T follicular helper cell (primary cell): ENCODE measurements around the gene PTRH2.

Experiments used
- DNase-seq: peaks from one replicate; pipeline ENCODE4 v3.0.0-alpha.2; 2020; ENCODE audit warnings: low read depth

The PTRH2 gene

DNA sequence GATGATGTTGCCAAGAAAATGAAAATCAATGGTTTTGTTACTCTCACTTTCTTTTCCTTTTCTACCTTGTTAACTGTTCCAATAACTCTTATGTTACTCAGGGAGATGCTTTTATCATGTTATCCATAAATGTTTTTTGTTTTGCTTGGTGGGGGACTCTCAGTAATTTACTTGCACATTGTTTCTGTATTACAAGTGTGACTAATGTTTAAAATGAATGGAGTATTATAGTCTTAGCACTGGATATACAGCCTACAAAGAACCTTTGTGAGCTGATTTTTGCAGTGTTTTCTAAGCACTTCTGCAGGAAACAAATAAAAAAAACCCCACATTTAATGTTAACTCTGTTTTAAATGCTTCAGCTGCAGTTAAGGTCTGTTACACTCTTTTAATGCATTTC lies 12.3 kb upstream of the PTRH2 start:
- no peak for DNase-seq

DNA sequence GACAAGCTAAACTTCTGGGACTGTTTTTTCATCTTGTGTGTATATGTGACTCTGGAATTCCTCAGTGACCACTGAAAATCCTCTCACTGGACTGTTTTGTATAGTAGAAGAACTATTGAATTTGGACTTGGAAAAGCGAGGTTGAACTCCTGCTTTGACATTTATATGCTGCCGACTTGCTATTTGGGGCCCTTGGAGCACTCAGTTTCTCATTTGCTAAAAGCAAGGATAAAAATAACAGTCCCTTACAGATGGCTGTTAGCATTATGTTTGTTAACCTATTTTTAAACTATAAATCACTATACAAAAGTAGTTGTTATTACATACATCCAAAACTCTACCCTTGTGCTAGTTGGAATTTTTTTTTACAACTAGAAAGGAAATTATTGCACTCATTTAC lies 9.2 kb upstream of the PTRH2 start:
- DNase-seq: no peak

DNA sequence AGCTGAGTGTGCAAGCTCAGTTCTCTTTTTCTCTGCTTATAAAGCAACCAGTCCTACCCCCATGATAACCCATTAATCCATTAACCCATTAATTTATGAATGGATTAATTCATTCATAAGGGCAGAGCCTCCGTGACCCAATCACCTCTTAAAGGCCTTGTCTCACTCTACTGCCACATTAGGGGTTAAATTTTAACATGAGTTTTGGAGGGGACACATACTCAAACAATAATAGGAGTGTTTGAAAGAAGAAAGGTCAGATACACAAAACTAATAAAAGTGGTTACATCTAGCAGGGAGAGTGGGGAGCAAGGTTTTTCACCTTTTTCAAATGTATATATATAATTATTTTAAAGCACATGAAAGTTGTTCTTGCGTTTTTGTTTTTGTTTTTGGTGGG lies 7.0 kb upstream of the PTRH2 start:
- no peak for DNase-seq

DNA sequence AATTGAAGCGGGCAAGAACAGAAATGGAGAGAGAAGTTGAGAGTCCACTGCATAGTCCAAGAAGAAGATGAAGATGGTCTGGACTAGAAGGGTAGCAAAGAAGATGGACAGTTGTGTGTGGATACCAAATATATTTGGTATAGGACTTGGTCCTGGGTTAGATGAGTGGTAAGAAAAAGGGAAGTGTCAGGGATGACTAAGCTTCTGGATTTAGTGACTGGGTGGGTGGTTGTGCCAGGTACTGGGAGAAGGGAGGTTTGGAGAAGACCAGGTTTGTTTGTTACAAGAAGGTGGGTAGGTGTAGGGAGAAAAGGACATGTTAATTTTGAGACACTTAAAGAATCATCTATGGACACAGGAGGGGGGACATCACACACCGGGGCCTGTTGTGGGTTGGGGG lies 5.6 kb upstream of the PTRH2 start:
- DNase-seq: no peak

DNA sequence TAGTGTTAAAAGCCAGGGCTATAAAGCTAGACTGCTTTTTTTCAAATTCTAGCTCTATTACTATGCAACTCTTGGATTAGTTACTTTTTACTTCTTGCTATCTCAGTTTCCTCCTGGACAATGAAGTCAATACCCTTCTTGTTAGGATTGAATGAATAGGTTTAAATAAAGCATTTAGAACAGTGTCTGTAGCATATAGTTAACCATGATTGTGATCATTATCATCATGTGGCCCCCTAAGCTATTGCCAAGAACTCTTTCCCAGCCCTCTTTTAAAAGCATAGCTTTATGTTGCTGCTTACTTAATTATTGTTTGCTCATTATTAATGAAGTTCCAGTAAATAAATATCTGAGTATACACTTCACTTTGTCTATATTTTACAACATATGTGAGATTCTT lies 4.7 kb upstream of the PTRH2 start:
- no peak for DNase-seq

DNA sequence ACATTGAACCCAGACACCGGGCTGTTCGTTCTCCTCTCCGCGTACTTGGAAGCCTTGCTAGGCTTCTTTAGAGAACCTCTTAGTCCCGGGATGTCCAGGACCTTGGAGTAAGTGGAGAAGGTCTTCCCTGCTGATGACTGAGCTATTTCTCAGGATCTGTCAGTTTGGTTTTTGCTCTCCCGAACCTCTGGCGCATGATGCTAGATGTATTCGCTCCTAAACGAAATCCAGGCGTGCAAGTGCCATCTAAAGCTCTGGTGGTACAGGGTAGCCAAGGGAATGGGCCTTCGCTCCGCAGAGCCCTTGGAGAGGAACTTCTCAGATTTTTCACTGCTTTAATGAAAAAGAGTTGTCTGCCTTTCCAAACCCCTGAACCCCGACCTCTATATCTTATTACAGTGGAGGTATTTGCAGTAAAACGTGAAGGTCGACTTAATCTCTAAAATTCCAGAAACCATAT lies 771 bp upstream of the PTRH2 start:
- no peak for DNase-seq

DNA sequence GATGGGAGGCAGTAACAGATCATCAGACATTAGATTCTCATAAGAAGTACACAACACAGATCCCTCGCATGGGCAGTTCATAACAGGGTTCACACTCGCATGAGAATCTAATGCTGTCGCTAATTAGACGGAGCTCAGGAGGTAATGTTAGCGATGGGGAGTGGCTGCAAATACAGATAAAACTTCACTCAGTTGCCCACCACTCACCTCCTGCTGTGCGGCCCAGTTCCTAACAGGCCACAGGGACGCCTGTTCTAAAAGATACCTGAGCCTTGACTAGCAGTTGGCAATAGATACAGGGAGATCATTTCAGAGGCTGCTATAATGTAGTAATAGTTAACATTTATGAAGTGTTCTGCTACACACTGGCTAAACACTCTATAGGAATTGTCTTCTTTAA lies 4.9 kb downstream of the PTRH2 start:
- no peak for DNase-seq

DNA sequence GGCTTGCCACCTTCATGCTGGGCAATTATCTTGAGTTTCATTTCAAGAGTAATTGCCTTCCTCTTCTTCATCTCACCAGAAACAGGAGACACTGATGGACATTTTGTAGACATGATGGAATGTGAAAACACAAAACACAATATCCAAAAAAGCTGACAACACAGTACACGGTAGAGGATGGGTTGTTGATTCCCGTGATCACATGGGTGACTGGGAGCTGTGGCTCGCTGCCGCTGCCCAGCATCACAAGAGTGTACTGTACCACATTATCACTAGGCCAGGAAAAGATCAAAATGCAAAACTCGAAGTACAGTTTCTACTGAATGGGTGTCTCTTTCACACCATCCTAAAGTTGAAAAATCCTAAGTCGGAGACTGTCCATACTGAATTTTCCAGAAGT lies 7.4 kb downstream of the PTRH2 start:
- no peak for DNase-seq

DNA sequence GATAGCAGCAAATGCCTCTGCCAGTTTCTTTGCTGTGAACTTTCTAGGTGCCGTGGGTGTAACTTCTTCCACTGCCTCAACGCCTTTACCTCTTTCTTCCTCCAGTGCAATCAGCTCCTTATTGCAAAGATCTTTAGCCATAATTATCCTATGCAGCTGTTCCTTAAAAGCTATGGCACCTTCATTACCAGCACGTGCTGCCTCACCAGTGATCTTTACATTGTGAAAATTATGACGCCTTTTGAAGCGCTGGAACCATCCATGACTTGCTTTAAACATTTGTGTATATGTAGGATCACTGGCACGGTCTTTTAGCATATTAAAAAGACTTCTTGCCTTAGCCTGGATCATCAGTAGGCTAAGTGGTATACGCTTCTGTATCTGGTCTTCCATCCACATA lies 8.0 kb downstream of the PTRH2 start:
- no peak for DNase-seq

DNA sequence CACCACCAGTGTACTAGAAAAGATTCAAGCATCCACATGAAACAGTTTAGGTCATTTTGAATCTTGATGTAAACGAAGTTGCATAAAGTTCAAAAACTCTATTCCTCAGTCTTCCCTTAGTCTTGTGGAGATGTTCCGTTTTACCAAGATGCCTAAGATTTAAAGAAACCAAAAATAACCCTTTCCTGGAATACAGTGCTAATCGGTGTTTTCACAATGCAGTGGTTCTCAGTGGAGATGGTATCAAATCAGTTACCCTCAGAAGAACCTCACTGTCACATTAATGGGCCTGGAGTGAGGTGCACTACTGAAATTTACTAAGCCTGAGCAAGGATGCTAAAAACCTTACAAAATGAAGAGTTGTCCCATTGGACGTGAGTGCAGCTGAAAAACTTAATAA lies 9.1 kb downstream of the PTRH2 start:
- no peak for DNase-seq

DNA sequence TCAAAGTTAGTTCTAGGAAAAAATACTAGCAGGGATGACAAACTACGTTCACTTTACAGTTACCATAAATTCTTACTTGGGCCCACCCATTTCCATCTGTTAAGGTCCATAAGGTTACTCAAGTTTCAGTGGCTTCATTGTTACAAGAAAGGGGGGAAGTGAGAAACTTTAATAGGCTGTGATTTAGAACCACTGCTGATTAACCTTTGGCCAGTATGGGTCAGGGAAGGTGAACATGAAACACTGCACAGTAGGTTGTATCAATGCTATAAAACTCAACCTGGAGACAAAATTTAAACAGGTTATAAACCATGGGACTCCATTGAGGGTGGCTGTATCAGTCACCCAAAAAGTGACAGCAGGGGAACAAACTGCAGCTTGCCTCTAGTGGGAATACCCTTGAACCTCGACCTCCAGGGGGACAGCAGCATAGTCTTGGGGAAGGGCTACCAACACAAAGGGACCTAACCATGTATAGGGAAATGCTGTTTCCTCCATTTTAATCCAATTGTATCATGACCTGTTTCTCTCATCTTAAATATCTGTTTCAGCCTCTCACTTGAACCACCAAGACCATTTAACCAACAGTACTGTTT lies 10.4 kb downstream of the PTRH2 start:
- no peak for DNase-seq

DNA sequence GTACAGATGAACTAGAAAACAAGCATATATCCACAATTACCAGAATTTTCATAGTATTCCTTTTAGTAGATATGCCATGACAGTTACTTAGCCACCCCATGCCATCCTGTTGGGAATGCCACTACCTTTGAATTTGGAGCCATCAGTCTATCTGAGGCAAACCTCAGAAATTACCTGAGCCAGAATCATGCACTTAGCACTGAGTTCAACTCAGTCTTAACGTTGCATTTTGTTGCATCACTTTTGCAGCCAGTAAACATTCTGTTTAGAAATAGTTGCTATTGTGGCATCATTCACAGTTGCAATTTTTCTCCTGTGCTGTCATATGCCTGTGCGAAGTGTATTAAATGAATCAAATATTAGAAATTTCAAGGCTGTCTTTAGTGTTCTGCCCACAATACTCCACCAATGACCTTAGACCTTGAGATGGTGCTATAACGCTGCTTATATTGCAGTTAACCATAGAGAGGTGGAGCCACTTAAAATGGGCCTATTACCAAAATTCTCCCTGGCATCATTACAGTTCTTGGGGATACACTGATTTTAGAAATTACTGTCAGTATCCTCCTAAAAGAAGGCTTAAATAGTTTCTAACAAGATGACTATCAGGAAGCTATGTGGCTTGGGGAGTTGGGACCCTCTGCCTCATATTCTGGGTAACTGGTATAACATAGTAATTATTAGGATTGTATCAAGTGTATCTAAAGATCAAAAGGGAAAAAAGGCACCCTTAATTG lies 11.1 kb downstream of the PTRH2 start:
- no peak for DNase-seq

DNA sequence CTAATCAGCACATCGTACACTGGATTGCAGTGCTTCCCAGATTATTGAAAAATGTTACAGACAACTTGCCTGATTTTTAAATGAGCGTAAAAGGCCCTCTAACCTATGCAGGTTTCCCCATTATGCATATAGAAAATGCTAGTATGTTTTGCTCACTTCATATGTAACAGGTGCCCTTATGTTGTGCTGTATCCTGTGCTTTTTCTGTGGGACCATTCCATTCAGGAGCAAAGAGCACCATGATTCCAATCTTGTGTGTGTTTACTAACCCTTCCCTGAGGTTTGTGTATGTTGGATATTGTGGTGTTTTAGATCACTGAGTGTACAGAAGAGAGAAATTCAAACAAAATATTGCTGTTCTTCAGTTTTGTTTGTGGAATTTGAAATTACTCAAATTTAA lies 12.9 kb downstream of the PTRH2 start:
- DNase-seq: no peak

DNA sequence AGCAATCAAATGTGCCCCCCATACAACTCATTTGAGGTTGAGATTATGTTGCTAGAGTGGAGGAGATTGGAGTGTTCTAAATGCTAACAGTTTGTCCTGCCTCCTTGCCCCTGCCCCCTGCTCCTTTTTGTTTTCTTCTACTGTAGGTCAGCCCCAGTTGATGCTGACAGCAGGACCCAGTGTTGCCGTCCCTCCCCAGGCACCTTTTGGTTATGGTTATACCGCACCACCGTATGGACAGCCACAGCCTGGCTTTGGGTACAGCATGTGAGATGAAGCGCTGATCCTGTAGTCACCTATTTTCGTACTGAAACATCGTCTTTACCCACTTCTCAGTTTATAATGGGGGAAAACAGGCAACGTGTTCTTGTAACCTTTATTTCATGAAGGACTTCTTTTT lies 13.6 kb downstream of the PTRH2 start:
- no peak for DNase-seq

DNA sequence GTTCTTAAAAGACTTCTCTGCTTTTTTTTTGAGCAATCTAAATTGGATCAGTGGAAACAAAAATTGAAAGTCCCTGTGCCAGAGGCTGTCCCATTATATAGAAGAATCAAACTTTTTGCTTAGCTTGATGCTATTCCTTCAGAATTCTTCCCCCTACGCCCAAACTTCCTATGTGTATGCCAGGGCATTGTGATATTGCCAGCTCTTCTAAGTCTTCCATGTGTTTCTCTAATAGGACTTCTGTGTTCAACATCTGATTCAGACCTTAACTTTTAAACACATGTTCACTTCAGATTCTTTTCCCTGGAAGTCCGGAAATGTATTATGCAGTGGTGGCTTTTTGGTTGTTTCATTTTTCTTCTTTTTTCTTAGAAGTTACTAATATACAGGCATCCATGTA lies 18.7 kb downstream of the PTRH2 start:
- DNase-seq: no peak

DNA sequence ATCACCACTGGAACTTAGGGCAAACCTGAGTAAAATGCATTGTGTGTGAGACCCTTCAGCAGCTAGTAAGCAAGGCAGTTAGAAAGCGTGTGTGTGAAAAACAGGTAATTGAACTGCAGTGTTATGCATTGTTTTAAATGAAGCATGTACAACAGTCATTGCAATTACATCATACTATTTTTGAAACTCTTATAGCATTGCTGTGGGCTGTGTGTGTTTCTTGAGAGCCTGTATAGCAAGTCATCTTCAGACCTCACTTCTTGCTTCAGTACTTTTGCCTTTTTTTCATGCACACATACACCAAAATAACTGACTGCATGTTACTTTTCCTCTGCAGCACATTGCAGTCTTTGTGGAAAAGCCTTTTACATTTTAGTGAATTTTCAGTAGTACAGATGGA lies 19.2 kb downstream of the PTRH2 start:
- no peak for DNase-seq

DNA sequence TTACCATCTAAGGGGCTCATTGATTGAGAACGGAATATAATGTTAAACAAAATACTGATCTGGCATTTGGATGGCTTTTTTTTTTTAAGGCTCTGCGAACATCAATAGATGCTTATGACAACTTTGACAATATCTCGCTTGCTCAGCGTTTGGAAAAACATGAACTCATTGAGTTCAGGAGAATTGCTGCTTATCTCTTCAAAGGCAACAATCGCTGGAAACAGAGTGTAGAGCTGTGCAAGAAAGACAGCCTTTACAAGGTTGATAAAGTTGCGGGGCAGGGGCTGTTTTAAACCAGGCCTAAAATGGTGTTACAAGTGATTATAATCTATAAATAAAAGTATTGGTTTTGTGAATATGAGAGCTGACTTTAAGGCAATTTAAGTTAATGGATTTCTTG lies 22.3 kb downstream of the PTRH2 start:
- DNase-seq: no peak

DNA sequence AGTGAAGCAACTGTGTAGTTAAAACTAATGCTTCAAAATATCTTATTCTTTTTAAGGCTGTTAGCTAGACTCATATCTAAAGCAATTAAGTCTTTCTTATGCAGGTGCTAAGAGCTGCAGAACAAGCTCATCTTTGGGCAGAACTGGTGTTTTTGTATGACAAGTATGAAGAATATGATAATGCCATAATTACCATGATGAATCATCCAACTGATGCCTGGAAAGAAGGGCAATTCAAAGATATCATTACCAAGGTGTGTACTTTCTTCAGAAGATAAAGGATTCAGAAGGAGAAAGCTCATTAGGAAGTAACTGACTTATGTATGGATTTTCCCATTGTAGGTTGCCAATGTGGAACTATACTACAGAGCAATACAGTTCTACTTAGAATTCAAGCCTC lies 23.9 kb downstream of the PTRH2 start:
- no peak for DNase-seq

DNA sequence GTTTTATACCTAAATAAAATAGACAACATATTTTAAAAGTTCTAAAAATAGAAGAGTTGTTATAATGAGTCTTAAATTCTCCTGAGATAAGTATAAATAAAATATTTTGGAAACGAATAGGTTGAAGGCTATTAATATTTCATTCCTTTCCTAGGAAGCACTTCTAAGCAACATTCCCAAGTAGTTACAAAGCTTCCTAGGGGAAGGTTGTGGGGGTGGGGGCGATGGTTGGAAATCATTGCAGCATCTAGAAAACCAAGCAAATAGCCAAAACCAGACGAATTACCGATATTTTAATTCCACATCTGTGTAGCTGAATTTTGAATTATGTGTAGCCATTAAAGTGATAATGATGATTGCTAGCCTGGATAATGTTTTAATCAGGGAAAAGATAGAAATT lies 26.9 kb downstream of the PTRH2 start:
- DNase-seq: no peak

DNA sequence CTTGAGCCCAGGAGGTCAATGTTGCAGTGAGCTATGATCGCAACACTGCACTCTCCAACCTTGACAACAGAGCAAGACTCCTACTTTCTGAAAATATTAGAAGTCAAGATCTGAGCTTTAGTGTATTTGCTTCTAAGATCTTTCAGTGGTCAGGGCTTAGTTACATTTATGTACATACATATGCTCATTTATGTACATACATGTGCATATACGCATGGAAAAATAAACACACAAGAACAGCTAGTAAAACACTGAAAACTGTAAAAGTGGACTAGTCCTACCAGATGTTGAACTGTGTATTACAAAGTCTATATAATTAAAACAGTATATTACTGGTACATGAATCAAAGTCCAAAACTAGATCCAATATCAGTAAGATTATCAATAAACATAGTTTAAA lies 28.3 kb downstream of the PTRH2 start:
- DNase-seq: no peak

DNA sequence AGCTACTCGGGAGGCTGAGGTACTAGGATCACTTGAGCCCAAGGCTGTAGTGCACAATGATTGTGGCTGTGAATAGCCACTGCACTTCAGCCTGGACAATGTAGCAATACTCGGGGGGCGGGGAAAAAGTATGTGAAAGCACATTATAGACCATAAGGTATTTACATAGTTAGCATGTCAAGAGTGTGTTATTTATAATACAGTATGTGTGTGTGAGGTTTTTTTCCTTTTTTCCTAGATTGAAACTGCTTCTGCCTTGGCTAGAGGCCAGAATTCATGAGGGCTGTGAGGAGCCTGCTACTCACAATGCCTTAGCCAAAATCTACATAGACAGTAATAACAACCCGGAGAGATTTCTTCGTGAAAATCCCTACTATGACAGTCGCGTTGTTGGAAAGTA lies 30.5 kb downstream of the PTRH2 start:
- DNase-seq: no peak

DNA sequence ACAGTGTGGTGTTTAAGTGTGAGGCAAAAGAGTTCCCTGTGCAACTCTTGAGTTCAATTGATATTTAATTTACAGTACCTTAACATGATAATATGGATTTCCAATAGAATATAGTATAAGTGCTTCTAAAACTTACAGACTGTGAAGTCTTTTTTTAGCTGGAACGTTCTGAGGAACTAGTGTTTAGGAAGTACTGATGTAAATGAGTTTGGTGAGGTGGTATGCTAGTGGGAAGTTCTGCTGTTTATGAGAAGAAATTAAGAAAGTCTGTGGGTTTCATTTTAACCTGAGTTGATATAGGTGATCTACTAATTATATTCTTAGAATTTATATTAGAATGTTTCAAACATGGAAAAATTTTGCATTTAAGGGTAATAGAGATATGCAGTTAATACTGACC lies 32.0 kb downstream of the PTRH2 start:
- DNase-seq: no peak

DNA sequence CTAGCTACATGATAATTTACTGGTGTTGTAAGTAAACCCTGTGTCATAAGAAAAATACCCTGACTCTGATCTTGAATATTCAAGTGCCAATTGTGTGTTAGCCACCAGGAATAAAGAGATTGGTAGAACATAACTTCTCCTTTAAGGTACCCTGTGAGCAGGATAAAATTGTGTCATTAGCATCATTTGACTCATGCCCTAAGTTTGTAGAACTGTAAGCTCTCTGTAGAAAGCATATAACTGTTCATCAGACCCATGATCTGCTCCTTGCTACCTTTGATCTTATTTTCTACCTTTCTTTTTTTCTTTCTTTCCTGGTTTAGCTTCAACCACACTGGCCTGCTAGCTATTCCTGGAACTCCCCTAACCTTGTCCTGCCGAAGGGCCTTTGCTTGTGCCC lies 35.8 kb downstream of the PTRH2 start:
- no peak for DNase-seq

DNA sequence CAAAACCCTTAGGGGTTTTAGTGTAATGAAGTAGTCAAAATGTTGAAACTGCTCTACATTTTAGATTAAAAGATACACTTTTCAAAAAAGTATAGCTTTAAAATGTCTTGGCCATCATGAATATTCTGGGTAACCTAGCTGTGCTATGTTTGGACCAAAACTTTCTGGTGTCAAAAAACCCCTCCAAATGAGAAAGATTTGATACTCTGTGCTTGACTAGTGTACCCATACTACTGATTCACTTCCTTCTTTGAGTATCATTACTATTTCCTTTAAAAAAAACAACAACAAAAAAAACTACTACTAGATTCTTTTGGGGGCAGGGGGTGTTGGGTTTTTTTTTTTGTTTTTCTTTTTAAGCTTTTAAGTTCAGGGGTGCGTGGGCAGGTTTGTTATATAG lies 37.3 kb downstream of the PTRH2 start:
- DNase-seq: no peak
